HepG2 (cell line): ENCODE measurements around the gene FSCN2. TPM values are rescaled to one million over a fixed set of nuclear protein-coding genes. Genes with fewer than 3 reads are reported as not detected.
A peak's percentile ranks its signal among the peaks of the same experiment; 100 is the strongest.

ENCODE experiments used
- ATAC-seq: fragments of 200-7000 bp; cut with Tn5 transposase; 3 replicates; pipeline ENCODE4 v1.9.1; 2020; ENCODE audit warnings: mild to moderate bottlenecking, moderate library complexity
- BruUV-seq: library from RNA; stranded (reverse); fragments of 400-500 nt; replicated peaks from 2 replicates; lab custom pipeline; 2021; lab: Mats Ljungman, UMichigan
- CTCF ChIA-PET: fragments of 300-600 bp; formaldehyde crosslinking; extraction: SDS; loops from one replicate; lab custom pipeline; 2021; ENCODE audit warnings: low total read pairs, inconsistent platforms, low intra/inter-chr PET ratio; lab: Yijun Ruan, JAX
- POLR2A ChIA-PET: fragments of 350-600 bp; sonication (Branson Sonifier 250); formaldehyde crosslinking; loops from one replicate; lab custom pipeline; 2020; ENCODE audit warnings: antibody characterized with exemption, inconsistent platforms; lab: Yijun Ruan, JAX
- DNase-seq: peaks from one replicate; pipeline ENCODE4 v3.0.0-alpha.2; 2015; ENCODE audit warnings: low spot score
- FAIRE-seq: peaks from 3 replicates; lab custom pipeline; 2011; peaks lifted over from hg19 to GRCh38; lab: Jason Lieb, UNC
- H2AFZ ChIP-seq: one replicate; pipeline ENCODE4 v1.6.1; 2011; ENCODE audit warnings: low read length, inconsistent platforms
- H3K27ac ChIP-seq: fragments of 300-600 bp; 3 replicates; pipeline ENCODE4 v1.8.0; 2011; ENCODE audit warnings: mixed run types, mild to moderate bottlenecking, mixed read lengths, low read length, inconsistent platforms; ENCODE audit not compliant: insufficient read depth; ENCODE audit errors: extremely low read length
- H3K27me3 ChIP-seq, 2 experiments: fragments of 200-600 bp in 1 of 2; 2 replicates in 1 of 2; 3 replicates in 1 of 2; pipeline versions ENCODE4 v1.6.0 to v1.8.0; 2011; ENCODE audit warnings: low read length in 2 of 2, mild to moderate bottlenecking in 2 of 2, moderate library complexity in 2 of 2, inconsistent platforms in 1 of 2; ENCODE audit not compliant: insufficient read depth in 2 of 2, control insufficient read depth in 1 of 2
- H3K36me3 ChIP-seq, 2 experiments: fragments of 200-600 bp in 1 of 2; replicated peaks in 1 of 2; 2 replicates in 1 of 2; 3 replicates in 1 of 2; pipeline versions ENCODE4 v1.5.1 to v1.8.0; 2011; ENCODE audit warnings: low read length in 2 of 2, inconsistent platforms in 1 of 2; ENCODE audit not compliant: insufficient read depth in 2 of 2, control insufficient read depth in 1 of 2
- H3K4me1 ChIP-seq: 2 replicates; pipeline ENCODE4 v1.5.1; 2012; ENCODE audit warnings: low read length, inconsistent platforms; ENCODE audit not compliant: insufficient read depth
- H3K4me2 ChIP-seq: 2 replicates; pipeline ENCODE4 v1.6.0; 2011; ENCODE audit warnings: low read depth, low read length, inconsistent platforms
- H3K4me3 ChIP-seq, 3 experiments: fragments of 200-600 bp in 1 of 3; sonication (generic), shearing (Covaris generic) in 1 of 3; replicated peaks in 1 of 3; 2 replicates each; pipeline ENCODE4 v1.5.1; 2011 to 2016; ENCODE audit warnings: low read length in 3 of 3, inconsistent platforms in 2 of 3, low read depth in 2 of 3, mild to moderate bottlenecking in 2 of 3, control low read depth in 1 of 3, mixed read lengths in 1 of 3; ENCODE audit not compliant: insufficient read depth in 1 of 3
- H3K79me2 ChIP-seq: one replicate; pipeline ENCODE4 v1.6.1; 2011; ENCODE audit warnings: low read length, inconsistent platforms; ENCODE audit not compliant: insufficient read depth
- H3K9ac ChIP-seq: 2 replicates; pipeline ENCODE4 v1.6.0; 2011; ENCODE audit warnings: mild to moderate bottlenecking, low read depth, low read length, inconsistent platforms; ENCODE audit not compliant: insufficient read depth
- H3K9me3 ChIP-seq: 2 replicates; pipeline ENCODE4 v1.5.1; 2012; ENCODE audit warnings: mild to moderate bottlenecking, low read length
- H4K20me1 ChIP-seq: 2 replicates; pipeline ENCODE4 v1.6.0; 2011; ENCODE audit warnings: inconsistent platforms, mild to moderate bottlenecking, low read length, moderate library complexity; ENCODE audit not compliant: insufficient read depth
- AGO2 ChIP-seq: fragments of 200-400 bp; formaldehyde crosslinking; optimal IDR thresholded peaks from 2 replicates; pipeline ENCODE3; 2017; ENCODE audit warnings: mild to moderate bottlenecking, low read depth, low read length, moderate library complexity
- ATRX ChIP-seq: sonication (generic); formaldehyde crosslinking; IDR thresholded peaks from 2 replicates; pipeline ENCODE4 v1.4.0; 2020; ENCODE audit warnings: missing genetic modification reagents, borderline replicate concordance
- BORCS8-MEF2B ChIP-seq: sonication (generic); formaldehyde crosslinking; IDR thresholded peaks from 2 replicates; pipeline ENCODE4 v1.8.0; 2022; ENCODE audit warnings: mild to moderate bottlenecking, missing genetic modification reagents
- SOX13 ChIP-seq, 3 experiments: fragments of 450-650 bp in 1 of 3; sonication (generic) in 1 of 3; formaldehyde crosslinking in 1 of 3; IDR thresholded peaks in 2 of 3; conservative IDR thresholded peaks in 1 of 3; 2 replicates each; pipeline versions ENCODE4 v1.5.0 to v1.6.1; 2016 to 2020; ENCODE audit warnings: antibody characterized with exemption in 1 of 3, mild to moderate bottlenecking in 1 of 3, missing compliant biosample characterization in 1 of 3, missing genetic modification reagents in 1 of 3, moderate library complexity in 1 of 3
- SP140L ChIP-seq: sonication (generic); formaldehyde crosslinking; IDR thresholded peaks from 2 replicates; pipeline ENCODE4 v1.4.0; 2020; ENCODE audit warnings: missing genetic modification reagents, borderline replicate concordance
- THYN1 ChIP-seq: sonication (generic); formaldehyde crosslinking; IDR thresholded peaks from 2 replicates; pipeline ENCODE4 v1.8.1; 2023; ENCODE audit warnings: low read depth, mild to moderate bottlenecking, moderate library complexity, missing genetic modification reagents, borderline replicate concordance
- YEATS4 ChIP-seq: sonication (generic); formaldehyde crosslinking; IDR thresholded peaks from 2 replicates; pipeline ENCODE4 v1.4.0; 2020; ENCODE audit warnings: missing genetic modification reagents, borderline replicate concordance
- ZBTB8A ChIP-seq: sonication (generic); formaldehyde crosslinking; IDR thresholded peaks from 2 replicates; pipeline ENCODE4 v1.4.0; 2020; ENCODE audit warnings: mild to moderate bottlenecking, low read depth, missing genetic modification reagents, borderline replicate concordance
- ZNF160 ChIP-seq: sonication (generic); formaldehyde crosslinking; IDR thresholded peaks from 2 replicates; pipeline ENCODE4 v1.8.0; 2022; ENCODE audit warnings: mild to moderate bottlenecking, inconsistent platforms, missing genetic modification reagents
- ZNF564 ChIP-seq: sonication (generic); formaldehyde crosslinking; IDR thresholded peaks from 2 replicates; pipeline ENCODE4 v1.8.1; 2023; ENCODE audit warnings: mild to moderate bottlenecking, missing genetic modification reagents
- ZNF605 ChIP-seq: sonication (generic); formaldehyde crosslinking; IDR thresholded peaks from 2 replicates; pipeline ENCODE4 v1.8.0; 2022; ENCODE audit warnings: mild to moderate bottlenecking, missing genetic modification reagents
- ZSCAN25 ChIP-seq: sonication (generic); formaldehyde crosslinking; IDR thresholded peaks from 2 replicates; pipeline ENCODE4 v1.8.0; 2022; ENCODE audit warnings: mild to moderate bottlenecking, missing genetic modification reagents
- WGBS: methylation state at CpG from one replicate; pipeline ENCODE4 v1.1.6; 2017; ENCODE audit warnings: low lambda C conversion rate; 5-methylcytosine and 5-hydroxymethylcytosine counted together
- in situ Hi-C: cut with HindIII; loops from 2 replicates; pipeline ENCODE4 v1.10.0; 2017; ENCODE audit warnings: low pct_unique_long_range_greater_than_20kb; ENCODE audit not compliant: extremely low pct_ligation_motif_present
- intact Hi-C: fragments of 100-400 bp; cut with micrococcal nuclease; formaldehyde crosslinking; loops from one replicate; pipeline ENCODE4 v1.10.0; 2022; ENCODE audit not compliant: unreplicated experiment
- polyA plus RNA-seq, 8 experiments: library from polyadenylated mRNA; depleted of rRNA in 3 of 8; stranded (reverse) in 7 of 8; unstranded in 1 of 8; fragments of >200 nt; fragmentation: Illumina TruSeq in 4 of 8; extraction: Trizol in 4 of 8; gene quantifications; 2 replicates each; pipeline versions ENCODE4 v1.2.1 to v1.2.3, GENCODE V29; 2011 to 2016; ENCODE audit warnings: low read depth in 4 of 8, missing spikeins in 1 of 8, mixed read lengths in 1 of 8; ENCODE audit not compliant: insufficient read depth in 1 of 8
- total RNA-seq, 5 experiments: library from RNA; depleted of rRNA; stranded (reverse); fragments of >200 nt; fragmentation: Illumina TruSeq; extraction: Trizol; gene quantifications; 2 replicates each; pipeline ENCODE4 v1.2.3, GENCODE V29; 2016; ENCODE audit warnings: low read depth in 1 of 5
- TF ChIP-seq, protein P1 (sequence below): sonication (generic); formaldehyde crosslinking; IDR thresholded peaks from 2 replicates; pipeline ENCODE4 v1.4.0; 2020; ENCODE audit warnings: missing genetic modification reagents
- TF ChIP-seq, protein P2 (sequence below): fragments of 450-650 bp; IDR thresholded peaks from 2 replicates; pipeline ENCODE4 v1.6.1; 2016

FSCN2 gene
- total and polyA plus RNA-seq, 2 of the 13 experiments (the other 11 are each of a cell fraction or from before 2014, with no cell fraction given) = 0.09 TPM; not detected in 1

DNA sequence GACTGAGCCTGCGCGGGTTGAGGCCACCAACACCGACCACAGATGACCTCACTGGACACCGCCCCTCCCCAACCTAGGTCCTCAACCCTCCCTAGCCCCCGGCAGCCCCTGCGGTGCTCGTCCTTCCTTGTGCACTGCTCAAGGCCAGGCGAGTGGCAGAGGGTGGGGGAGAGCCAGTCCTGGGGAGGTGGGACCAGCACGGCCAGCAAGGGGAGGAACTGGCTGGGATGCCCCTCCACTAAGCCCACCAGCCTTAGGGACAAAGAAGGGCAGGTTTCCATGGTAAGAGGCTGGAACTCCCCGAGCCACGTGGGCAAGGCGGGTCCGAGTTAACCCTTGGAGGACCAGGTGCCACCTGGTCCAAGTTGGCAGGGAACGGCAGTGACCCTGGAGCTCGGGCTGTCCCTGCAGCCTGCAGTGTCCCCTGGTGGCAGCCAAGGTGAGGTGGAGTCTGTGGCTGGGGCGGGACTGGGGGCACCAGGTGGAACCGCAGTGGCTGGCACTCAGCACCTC lies 9.2 kb downstream of the FSCN2 start (continued):
- TF ChIP-seq, protein P1, sequence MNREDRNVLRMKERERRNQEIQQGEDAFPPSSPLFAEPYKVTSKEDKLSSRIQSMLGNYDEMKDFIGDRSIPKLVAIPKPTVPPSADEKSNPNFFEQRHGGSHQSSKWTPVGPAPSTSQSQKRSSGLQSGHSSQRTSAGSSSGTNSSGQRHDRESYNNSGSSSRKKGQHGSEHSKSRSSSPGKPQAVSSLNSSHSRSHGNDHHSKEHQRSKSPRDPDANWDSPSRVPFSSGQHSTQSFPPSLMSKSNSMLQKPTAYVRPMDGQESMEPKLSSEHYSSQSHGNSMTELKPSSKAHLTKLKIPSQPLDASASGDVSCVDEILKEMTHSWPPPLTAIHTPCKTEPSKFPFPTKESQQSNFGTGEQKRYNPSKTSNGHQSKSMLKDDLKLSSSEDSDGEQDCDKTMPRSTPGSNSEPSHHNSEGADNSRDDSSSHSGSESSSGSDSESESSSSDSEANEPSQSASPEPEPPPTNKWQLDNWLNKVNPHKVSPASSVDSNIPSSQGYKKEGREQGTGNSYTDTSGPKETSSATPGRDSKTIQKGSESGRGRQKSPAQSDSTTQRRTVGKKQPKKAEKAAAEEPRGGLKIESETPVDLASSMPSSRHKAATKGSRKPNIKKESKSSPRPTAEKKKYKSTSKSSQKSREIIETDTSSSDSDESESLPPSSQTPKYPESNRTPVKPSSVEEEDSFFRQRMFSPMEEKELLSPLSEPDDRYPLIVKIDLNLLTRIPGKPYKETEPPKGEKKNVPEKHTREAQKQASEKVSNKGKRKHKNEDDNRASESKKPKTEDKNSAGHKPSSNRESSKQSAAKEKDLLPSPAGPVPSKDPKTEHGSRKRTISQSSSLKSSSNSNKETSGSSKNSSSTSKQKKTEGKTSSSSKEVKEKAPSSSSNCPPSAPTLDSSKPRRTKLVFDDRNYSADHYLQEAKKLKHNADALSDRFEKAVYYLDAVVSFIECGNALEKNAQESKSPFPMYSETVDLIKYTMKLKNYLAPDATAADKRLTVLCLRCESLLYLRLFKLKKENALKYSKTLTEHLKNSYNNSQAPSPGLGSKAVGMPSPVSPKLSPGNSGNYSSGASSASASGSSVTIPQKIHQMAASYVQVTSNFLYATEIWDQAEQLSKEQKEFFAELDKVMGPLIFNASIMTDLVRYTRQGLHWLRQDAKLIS (CRISPR knock-in tag) = no peak
- TF ChIP-seq, all 625 proteins: peak for 36

DNA sequence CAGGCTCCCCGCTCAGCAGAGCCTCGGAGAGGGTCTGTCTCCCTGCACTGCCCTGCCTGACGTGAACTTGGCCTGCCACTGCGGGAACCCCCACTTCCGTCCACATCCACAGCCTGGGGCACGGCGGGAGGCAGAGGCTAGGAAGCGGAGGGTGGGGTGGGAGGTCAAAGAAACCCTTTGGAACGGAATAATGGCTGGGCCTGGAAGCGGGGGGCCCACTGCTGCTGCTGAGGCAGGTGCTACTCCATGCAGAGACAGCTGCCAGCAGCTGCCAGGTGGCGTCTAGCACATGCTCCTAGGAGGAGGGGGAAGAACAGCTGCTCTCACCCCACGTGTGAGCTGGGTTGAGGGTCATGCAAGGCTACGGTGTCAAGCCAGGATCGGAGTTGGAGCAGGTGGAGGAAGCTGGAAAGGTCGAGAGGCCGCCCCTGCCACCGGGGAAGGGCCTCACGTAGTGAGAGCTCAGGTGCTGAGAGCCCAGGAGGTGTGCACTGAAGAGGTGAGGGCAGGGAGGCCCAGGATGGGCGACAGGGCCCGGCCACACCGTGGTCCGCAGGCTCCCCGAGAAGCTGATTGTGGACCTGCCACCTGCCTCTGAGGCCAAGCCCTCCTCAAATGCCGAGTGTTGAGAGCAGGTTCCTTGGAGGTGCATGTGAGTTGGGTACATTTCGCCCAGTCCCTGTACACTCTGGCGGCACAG lies 9.8 kb downstream of the FSCN2 start:
- ATAC-seq (no peak), FAIRE-seq (no peak), DNase-seq (no peak)
- no peak overlapping the region for H3K4me3 ChIP-seq
- H3K9ac ChIP-seq = no peak overlapping the region
- H3K27ac ChIP-seq = no peak overlapping the region
- H3K4me2 ChIP-seq = no peak overlapping the region
- 90% methylated on average over 19 of the region's 26 CpGs for WGBS
- ChIA-PET POLR2A (interaction anchor here (1.4 kb wide), 1 partner anchor 25 kb away, joined by 5 read pairs; the partner anchor contains the start of gene ACTG1), CTCF (interaction anchor here (1.9 kb wide), 1 partner anchor 285 kb away, joined by 8 read pairs; no protein-coding TSS in a partner anchor)
- H3K27me3 ChIP-seq = no peaks in the 10 kb centered on the region
- intact Hi-C loops = no loop called here
- peaks cover 5 to 22% of the 10 kb centered on the region in 2 experiments for H3K36me3 ChIP-seq
- H3K9me3 ChIP-seq = no peaks in the 10 kb centered on the region
- H3K4me1 ChIP-seq = peaks cover 10% of the 10 kb centered on the region
- no peaks in the 10 kb centered on the region for H4K20me1 ChIP-seq
- in situ Hi-C loops = no loop called here
- H2AFZ ChIP-seq = no peak overlapping the region
- BruUV-seq = no TSS peak
- H3K79me2 ChIP-seq = no peaks in the 10 kb centered on the region
- no peak for TF ChIP-seq YEATS4 (CRISPR knock-in tag)
- no peak for TF ChIP-seq ZSCAN25 (CRISPR knock-in tag)
- TF ChIP-seq BORCS8-MEF2B (CRISPR knock-in tag) = 0 out of 2 replicates have a peak, but pooled peaks have one; percentile 33
- TF ChIP-seq ZNF564 (CRISPR knock-in tag) = no peak
- no peak for TF ChIP-seq ZNF160 (CRISPR knock-in tag)
- no peak for TF ChIP-seq THYN1
- peak; percentile 87 for TF ChIP-seq AGO2
- TF ChIP-seq SOX13 (IDR thresholded peaks at IDR 0.05) = no peak
- TF ChIP-seq SOX13 (CRISPR knock-in tag; conservative IDR thresholded peaks at IDR 0.05 in 1 of 2, IDR thresholded peaks at IDR 0.05 in 1 of 2) = no peak
- TF ChIP-seq, protein P2, sequence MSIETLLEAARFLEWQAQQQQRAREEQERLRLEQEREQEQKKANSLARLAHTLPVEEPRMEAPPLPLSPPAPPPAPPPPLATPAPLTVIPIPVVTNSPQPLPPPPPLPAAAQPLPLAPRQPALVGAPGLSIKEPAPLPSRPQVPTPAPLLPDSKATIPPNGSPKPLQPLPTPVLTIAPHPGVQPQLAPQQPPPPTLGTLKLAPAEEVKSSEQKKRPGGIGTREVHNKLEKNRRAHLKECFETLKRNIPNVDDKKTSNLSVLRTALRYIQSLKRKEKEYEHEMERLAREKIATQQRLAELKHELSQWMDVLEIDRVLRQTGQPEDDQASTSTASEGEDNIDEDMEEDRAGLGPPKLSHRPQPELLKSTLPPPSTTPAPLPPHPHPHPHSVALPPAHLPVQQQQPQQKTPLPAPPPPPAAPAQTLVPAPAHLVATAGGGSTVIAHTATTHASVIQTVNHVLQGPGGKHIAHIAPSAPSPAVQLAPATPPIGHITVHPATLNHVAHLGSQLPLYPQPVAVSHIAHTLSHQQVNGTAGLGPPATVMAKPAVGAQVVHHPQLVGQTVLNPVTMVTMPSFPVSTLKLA = peak; percentile 13; the same call in 1 of the 2 replicates
- TF ChIP-seq ATRX = no peak
- TF ChIP-seq ZNF605 (CRISPR knock-in tag) = peak; percentile 43; the same call in 1 of the 2 replicates
- no peak for TF ChIP-seq ZBTB8A
- no peak for TF ChIP-seq SP140L (CRISPR knock-in tag)
